Astrocyte (in vitro differentiated cells and primary cell): ENCODE results near the gene HAPSTR1. TPM values are rescaled to one million over a fixed set of nuclear protein-coding genes. Genes with fewer than 3 reads are reported as not detected.

Source experiments
- DNase-seq: peaks from one replicate; pipeline ENCODE4 v3.0.0-alpha.2; 2010; ENCODE audit warnings: low read depth
- FAIRE-seq: peaks from 2 replicates; lab custom pipeline; 2011; peaks lifted over from hg19 to GRCh38; lab: Jason Lieb, UNC
- H2AFZ ChIP-seq: 2 replicates; pipeline ENCODE4 v1.6.0; 2012; ENCODE audit warnings: low read depth, low read length, inconsistent platforms
- H3K27ac ChIP-seq: 2 replicates; pipeline ENCODE4 v1.5.1; 2011; ENCODE audit warnings: low read depth, low read length, inconsistent platforms
- H3K27me3 ChIP-seq: 2 replicates; pipeline ENCODE4 v1.6.0; 2011; ENCODE audit warnings: low read length, inconsistent platforms; ENCODE audit not compliant: insufficient read depth
- H3K36me3 ChIP-seq: 2 replicates; pipeline ENCODE4 v1.5.1; 2011; ENCODE audit warnings: low read length, inconsistent platforms; ENCODE audit not compliant: insufficient read depth
- H3K4me1 ChIP-seq: 2 replicates; pipeline ENCODE4 v1.5.1; 2011; ENCODE audit warnings: low read length, inconsistent platforms; ENCODE audit not compliant: insufficient read depth
- H3K4me2 ChIP-seq: 2 replicates; pipeline ENCODE4 v1.6.0; 2012; ENCODE audit warnings: low read length, inconsistent platforms
- H3K4me3 ChIP-seq: 2 replicates; pipeline ENCODE4 v1.5.1; 2011; ENCODE audit warnings: low read depth, mild to moderate bottlenecking, low read length, inconsistent platforms; ENCODE audit not compliant: insufficient read depth
- H3K79me2 ChIP-seq: 2 replicates; pipeline ENCODE4 v1.6.0; 2012; ENCODE audit warnings: mild to moderate bottlenecking, low read length, inconsistent platforms; ENCODE audit not compliant: insufficient read depth
- H3K9ac ChIP-seq: 2 replicates; pipeline ENCODE4 v1.6.0; 2012; ENCODE audit warnings: mild to moderate bottlenecking, low read length, inconsistent platforms
- H3K9me3 ChIP-seq: 2 replicates; pipeline ENCODE4 v1.5.1; 2012; ENCODE audit warnings: low read depth, mild to moderate bottlenecking, low read length, inconsistent platforms; ENCODE audit not compliant: insufficient read depth
- H4K20me1 ChIP-seq: 2 replicates; pipeline ENCODE4 v1.6.0; 2012; ENCODE audit warnings: low read length, inconsistent platforms; ENCODE audit not compliant: insufficient read depth
- H3K27ac Mint-ChIP-seq: one replicate; pipeline ENCODE4 v1.8.0; 2021; ENCODE audit warnings: mild to moderate bottlenecking, mixed read lengths; ENCODE audit not compliant: unreplicated experiment
- H3K27me3 Mint-ChIP-seq: one replicate; pipeline ENCODE4 v1.8.0; 2021; ENCODE audit warnings: low read depth, mixed read lengths; ENCODE audit not compliant: unreplicated experiment
- H3K36me3 Mint-ChIP-seq: one replicate; pipeline ENCODE4 v1.8.0; 2021; ENCODE audit warnings: low read depth, mixed read lengths; ENCODE audit not compliant: unreplicated experiment
- H3K4me1 Mint-ChIP-seq: one replicate; pipeline ENCODE4 v1.8.0; 2021; ENCODE audit warnings: low read depth, mixed read lengths; ENCODE audit not compliant: unreplicated experiment
- H3K4me3 Mint-ChIP-seq: one replicate; pipeline ENCODE4 v1.8.0; 2021; ENCODE audit warnings: mild to moderate bottlenecking, moderate library complexity, mixed read lengths; ENCODE audit not compliant: unreplicated experiment
- H3K9me3 Mint-ChIP-seq: one replicate; pipeline ENCODE4 v1.8.0; 2021; ENCODE audit warnings: mild to moderate bottlenecking, mixed read lengths; ENCODE audit not compliant: unreplicated experiment
- EZH2 ChIP-seq: IDR thresholded peaks from 2 replicates; pipeline ENCODE4 v1.6.1; 2012; ENCODE audit warnings: mild to moderate bottlenecking, low read length, inconsistent platforms; ENCODE audit not compliant: insufficient read depth
- total RNA-seq: library from RNA; stranded (reverse); gene quantifications from 2 replicates; pipeline ENCODE4 v1.2.1, GENCODE V29; 2021
- TF ChIP-seq, protein P1 (sequence below): IDR thresholded peaks from 2 replicates; pipeline ENCODE4 v1.5.1; 2011; ENCODE audit warnings: low read depth, mild to moderate bottlenecking, inconsistent platforms, low read length, moderate library complexity; ENCODE audit not compliant: insufficient read depth

HAPSTR1 gene
- total RNA-seq, 1 donor from 2014 or later, result 99.5 TPM

- H3K9me3 Mint-ChIP-seq, result no peaks in the 10 kb centered on the region
- Histone ChIP-seq H3K79me2 (peaks cover 54% of the 10 kb centered on the region), H3K4me3 (peak overlapping the region; percentile 80), H2AFZ (no peak overlapping the region), H3K9me3 (no peaks in the 10 kb centered on the region), H3K36me3 (peaks cover 9% of the 10 kb centered on the region), H3K27me3 (no peaks in the 10 kb centered on the region), H3K4me2 (peak overlapping the region; percentile 94), H3K9ac (peak overlapping the region; percentile 91), H3K27ac (peak overlapping the region; percentile 89), H4K20me1 (peaks cover 44% of the 10 kb centered on the region), H3K4me1 (peaks cover 23% of the 10 kb centered on the region)
- H3K4me1 Mint-ChIP-seq, result peaks cover 15% of the 10 kb centered on the region
- H3K36me3 Mint-ChIP-seq, result peaks cover 18% of the 10 kb centered on the region
- no peak for TF ChIP-seq EZH2
- TF ChIP-seq, protein P1, sequence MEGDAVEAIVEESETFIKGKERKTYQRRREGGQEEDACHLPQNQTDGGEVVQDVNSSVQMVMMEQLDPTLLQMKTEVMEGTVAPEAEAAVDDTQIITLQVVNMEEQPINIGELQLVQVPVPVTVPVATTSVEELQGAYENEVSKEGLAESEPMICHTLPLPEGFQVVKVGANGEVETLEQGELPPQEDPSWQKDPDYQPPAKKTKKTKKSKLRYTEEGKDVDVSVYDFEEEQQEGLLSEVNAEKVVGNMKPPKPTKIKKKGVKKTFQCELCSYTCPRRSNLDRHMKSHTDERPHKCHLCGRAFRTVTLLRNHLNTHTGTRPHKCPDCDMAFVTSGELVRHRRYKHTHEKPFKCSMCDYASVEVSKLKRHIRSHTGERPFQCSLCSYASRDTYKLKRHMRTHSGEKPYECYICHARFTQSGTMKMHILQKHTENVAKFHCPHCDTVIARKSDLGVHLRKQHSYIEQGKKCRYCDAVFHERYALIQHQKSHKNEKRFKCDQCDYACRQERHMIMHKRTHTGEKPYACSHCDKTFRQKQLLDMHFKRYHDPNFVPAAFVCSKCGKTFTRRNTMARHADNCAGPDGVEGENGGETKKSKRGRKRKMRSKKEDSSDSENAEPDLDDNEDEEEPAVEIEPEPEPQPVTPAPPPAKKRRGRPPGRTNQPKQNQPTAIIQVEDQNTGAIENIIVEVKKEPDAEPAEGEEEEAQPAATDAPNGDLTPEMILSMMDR, result no peak
- H3K4me3 Mint-ChIP-seq, result peak overlapping the region; percentile 76
- H3K27me3 Mint-ChIP-seq, result no peaks in the 10 kb centered on the region
- DNase-seq (no peak), FAIRE-seq (no peak)
- H3K27ac Mint-ChIP-seq, result no peak overlapping the region
Measured at GRCh38 chr16:9091867-9092281, 430 bp downstream of the HAPSTR1 start.

GRCh38 chr16:9092282-9092977 is 986 bp downstream of the HAPSTR1 start:
- peaks cover 9% of the 10 kb centered on the region for H3K36me3 ChIP-seq
- peak overlapping the region; percentile 94 for H3K4me2 ChIP-seq
- TF ChIP-seq EZH2, result no peak
- TF ChIP-seq, protein P1, result no peak
- no peak overlapping the region for H2AFZ ChIP-seq
- H3K27me3 Mint-ChIP-seq, result no peaks in the 10 kb centered on the region
- peak overlapping the region; percentile 99 for H3K27ac Mint-ChIP-seq
- peaks cover 18% of the 10 kb centered on the region for H3K36me3 Mint-ChIP-seq
- H3K79me2 ChIP-seq, result peaks cover 59% of the 10 kb centered on the region
- DNase-seq (no peak), FAIRE-seq (no peak)
- peaks cover 25% of the 10 kb centered on the region for H3K4me1 ChIP-seq
- H3K4me1 Mint-ChIP-seq, result peaks cover 17% of the 10 kb centered on the region
- peak overlapping the region; percentile 91 for H3K9ac ChIP-seq
- no peaks in the 10 kb centered on the region for H3K9me3 ChIP-seq
- H3K27me3 ChIP-seq, result no peaks in the 10 kb centered on the region
- H3K4me3 ChIP-seq, result peak overlapping the region; percentile 80
- H3K4me3 Mint-ChIP-seq, result peak overlapping the region; percentile 99
- H3K27ac ChIP-seq, result peak overlapping the region; percentile 89
- H4K20me1 ChIP-seq, result peaks cover 50% of the 10 kb centered on the region
- no peaks in the 10 kb centered on the region for H3K9me3 Mint-ChIP-seq

- Histone ChIP-seq H4K20me1 (peaks cover 55% of the 10 kb centered on the region), H3K36me3 (peaks cover 9% of the 10 kb centered on the region), H3K4me2 (peak overlapping the region; percentile 94), H3K27me3 (no peaks in the 10 kb centered on the region), H3K4me1 (peaks cover 30% of the 10 kb centered on the region), H3K27ac (peak overlapping the region; percentile 89), H3K9ac (peak overlapping the region; percentile 91), H3K9me3 (no peaks in the 10 kb centered on the region), H2AFZ (no peak overlapping the region), H3K4me3 (peak overlapping the region; percentile 80), H3K79me2 (peaks cover 64% of the 10 kb centered on the region)
- TF ChIP-seq EZH2, result no peak
- TF ChIP-seq, protein P1, result no peak
- Mint-ChIP-seq H3K9me3 (no peaks in the 10 kb centered on the region), H3K27me3 (no peaks in the 10 kb centered on the region), H3K27ac (peak overlapping the region; percentile 99), H3K36me3 (peaks cover 18% of the 10 kb centered on the region), H3K4me1 (peaks cover 22% of the 10 kb centered on the region), H3K4me3 (peak overlapping the region; percentile 99)
- no peak for DNase-seq
- no peak for FAIRE-seq
Measured at GRCh38 chr16:9092978-9093344, 1.5 kb downstream of the HAPSTR1 start.
